A375 (cell line): ENCODE measurements around the gene NLK. TPM values are rescaled to one million over a fixed set of nuclear protein-coding genes. Genes with fewer than 3 reads are reported as not detected.

ENCODE experiments used
- small RNA-seq: library from RNA; depleted of rRNA; stranded (forward); fragments of <200 nt; gene quantifications from one replicate; pipeline ENCODE3, GENCODE V24; 2014
- total RNA-seq: library from RNA; depleted of rRNA; stranded (reverse); fragments of >200 nt; shearing (Covaris generic); gene quantifications from 2 replicates; pipeline ENCODE4 v1.2.3, GENCODE V29; 2014; rRNA removed

NLK gene
- 16.3 and 20.3 TPM in 2 replicates for total RNA-seq

GRCh38 chr17:28042657-28042720 is at the start of gene NLK:
Gene NLK, plus strand, starts transcription at chr17:28042677. Its CDS starts 197 bp downstream, at chr17:28042874.

Small RNA genes within 50 kb of the gene (small RNA-seq; reads per million reads assigned to genes)
- gene RF00006 (not detected), gene RF00156 (0.17 reads per million), gene RF00601 (not detected), gene RPS29P22 (not detected)

Other genes with a start within 250 kb of the NLK start
- 0.05 and 0.19 TPM in 2 replicates for gene NOS2, start 242.1 kb upstream of the NLK start, total RNA-seq
- 3.9 and 4.1 TPM in 2 replicates for gene LYRM9, start 149.3 kb upstream of the NLK start, total RNA-seq